ENCODE measurements around the gene MINPP1. TPM values are rescaled to one million over a fixed set of nuclear protein-coding genes. Genes with fewer than 3 reads are reported as not detected.

The MINPP1 gene
- total RNA-seq, 1 donor from 2014 or later: 18.9 TPM

GRCh38 chr10:87532696-87533095, 28.0 kb downstream of the MINPP1 start:
- no peak for DNase-seq (ENCODE audit: low spot score)
- Mint-ChIP-seq H3K27ac (ENCODE audit: unreplicated experiment) (no peak overlapping the region), H3K4me1 (ENCODE audit: low read depth) (peaks cover 17% of the 10 kb centered on the region), H3K27me3 (ENCODE audit: low read depth) (no peaks in the 10 kb centered on the region), H3K9me3 (ENCODE audit: low read depth) (peaks cover 9% of the 10 kb centered on the region), H3K4me3 (ENCODE audit: unreplicated experiment) (no peak overlapping the region), H3K36me3 (ENCODE audit: low read depth) (peaks cover 24% of the 10 kb centered on the region)
- TF ChIP-seq, protein P1, sequence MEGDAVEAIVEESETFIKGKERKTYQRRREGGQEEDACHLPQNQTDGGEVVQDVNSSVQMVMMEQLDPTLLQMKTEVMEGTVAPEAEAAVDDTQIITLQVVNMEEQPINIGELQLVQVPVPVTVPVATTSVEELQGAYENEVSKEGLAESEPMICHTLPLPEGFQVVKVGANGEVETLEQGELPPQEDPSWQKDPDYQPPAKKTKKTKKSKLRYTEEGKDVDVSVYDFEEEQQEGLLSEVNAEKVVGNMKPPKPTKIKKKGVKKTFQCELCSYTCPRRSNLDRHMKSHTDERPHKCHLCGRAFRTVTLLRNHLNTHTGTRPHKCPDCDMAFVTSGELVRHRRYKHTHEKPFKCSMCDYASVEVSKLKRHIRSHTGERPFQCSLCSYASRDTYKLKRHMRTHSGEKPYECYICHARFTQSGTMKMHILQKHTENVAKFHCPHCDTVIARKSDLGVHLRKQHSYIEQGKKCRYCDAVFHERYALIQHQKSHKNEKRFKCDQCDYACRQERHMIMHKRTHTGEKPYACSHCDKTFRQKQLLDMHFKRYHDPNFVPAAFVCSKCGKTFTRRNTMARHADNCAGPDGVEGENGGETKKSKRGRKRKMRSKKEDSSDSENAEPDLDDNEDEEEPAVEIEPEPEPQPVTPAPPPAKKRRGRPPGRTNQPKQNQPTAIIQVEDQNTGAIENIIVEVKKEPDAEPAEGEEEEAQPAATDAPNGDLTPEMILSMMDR (IDR thresholded peaks at IDR 0.05): no peak

- H3K36me3 Mint-ChIP-seq (ENCODE audit: low read depth): peaks cover 13% of the 10 kb centered on the region
- no peak for DNase-seq (ENCODE audit: low spot score)
- no peaks in the 10 kb centered on the region for H3K27me3 Mint-ChIP-seq (ENCODE audit: low read depth)
- peaks cover 31% of the 10 kb centered on the region for H3K4me1 Mint-ChIP-seq (ENCODE audit: low read depth)
- no peak overlapping the region for H3K4me3 Mint-ChIP-seq (ENCODE audit: unreplicated experiment)
- TF ChIP-seq, protein P1 (IDR thresholded peaks at IDR 0.05): no peak
- peaks cover 5% of the 10 kb centered on the region for H3K9me3 Mint-ChIP-seq (ENCODE audit: low read depth)
- H3K27ac Mint-ChIP-seq (ENCODE audit: unreplicated experiment): no peak overlapping the region
Observed at GRCh38 chr10:87534173-87534858, 29.6 kb downstream of the MINPP1 start.

DNA sequence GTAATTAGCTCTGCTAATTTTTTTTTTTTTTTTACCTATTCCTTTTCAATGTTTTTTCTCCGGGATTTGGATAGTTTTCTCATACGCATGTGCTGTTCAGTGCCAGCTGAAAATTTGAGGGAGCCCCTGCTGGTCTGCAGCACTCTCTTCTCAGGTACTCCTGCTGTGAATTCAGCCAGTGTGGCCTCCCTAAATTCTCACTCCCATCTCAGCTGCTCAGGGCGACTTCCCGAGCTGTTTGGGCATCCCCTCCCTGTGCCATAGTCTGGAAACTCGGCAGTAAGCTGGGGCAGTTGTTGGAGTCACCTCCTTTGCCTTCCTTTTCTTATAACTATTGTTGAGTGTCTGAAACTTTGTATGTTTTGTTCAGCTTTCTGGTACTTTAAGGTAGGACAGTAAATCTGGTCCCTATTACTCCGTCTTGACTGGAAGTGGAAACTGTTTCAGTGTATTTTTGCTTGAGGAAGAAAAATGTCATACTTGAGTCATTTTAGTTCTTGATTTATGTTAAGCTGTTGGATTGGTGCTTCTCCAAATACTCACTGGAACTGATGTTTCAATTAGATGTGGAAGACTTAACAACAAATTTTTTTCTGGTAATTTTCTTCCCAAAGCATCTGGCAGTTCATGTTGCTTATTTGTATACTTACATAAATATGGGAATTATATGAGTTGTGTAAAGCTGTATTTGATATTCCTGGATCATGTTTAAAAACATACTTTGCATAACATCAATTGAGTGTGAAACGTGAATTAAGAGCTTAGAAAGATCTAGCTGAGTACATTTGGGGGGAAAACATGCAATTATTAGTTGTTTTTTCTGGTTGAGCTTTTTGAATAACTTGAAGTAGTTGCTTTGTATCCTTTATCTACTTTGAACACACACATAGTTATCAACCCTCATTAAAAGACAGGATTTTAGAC, 33.7 kb downstream of the MINPP1 start:
- H3K27me3 Mint-ChIP-seq (ENCODE audit: low read depth): no peaks in the 10 kb centered on the region
- peaks cover 18% of the 10 kb centered on the region for H3K36me3 Mint-ChIP-seq (ENCODE audit: low read depth)
- DNase-seq (ENCODE audit: low spot score): no peak
- TF ChIP-seq, protein P1 (IDR thresholded peaks at IDR 0.05): no peak
- no peak overlapping the region for H3K27ac Mint-ChIP-seq (ENCODE audit: unreplicated experiment)
- peaks cover 12% of the 10 kb centered on the region for H3K9me3 Mint-ChIP-seq (ENCODE audit: low read depth)
- H3K4me3 Mint-ChIP-seq (ENCODE audit: unreplicated experiment): no peak overlapping the region
- H3K4me1 Mint-ChIP-seq (ENCODE audit: low read depth): peaks cover 30% of the 10 kb centered on the region

DNA sequence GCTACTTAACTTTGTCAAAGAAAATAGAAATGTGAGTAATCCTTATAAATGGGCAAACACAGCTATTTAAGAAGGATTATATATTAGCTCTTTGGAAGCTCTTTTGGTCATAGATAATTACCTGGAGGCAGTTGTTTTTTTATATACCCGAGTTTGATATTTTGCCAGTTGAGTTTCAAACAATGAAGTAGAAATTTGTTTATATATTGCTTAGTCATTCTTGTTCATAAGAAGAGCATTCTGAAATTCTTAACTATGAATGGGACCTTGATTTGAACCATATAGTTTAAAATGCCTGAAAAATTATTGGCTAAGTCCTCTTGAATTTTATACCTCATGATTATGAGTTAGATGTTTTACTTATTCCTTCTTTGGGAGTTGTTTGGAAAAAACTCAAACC, 36.4 kb downstream of the MINPP1 start:
- TF ChIP-seq, protein P1 (IDR thresholded peaks at IDR 0.05): no peak
- DNase-seq (ENCODE audit: low spot score): no peak
- H3K4me1 Mint-ChIP-seq (ENCODE audit: low read depth): peaks cover 46% of the 10 kb centered on the region
- H3K36me3 Mint-ChIP-seq (ENCODE audit: low read depth): peaks cover 18% of the 10 kb centered on the region
- H3K9me3 Mint-ChIP-seq (ENCODE audit: low read depth): peaks cover 12% of the 10 kb centered on the region
- no peak overlapping the region for H3K27ac Mint-ChIP-seq (ENCODE audit: unreplicated experiment)
- no peaks in the 10 kb centered on the region for H3K27me3 Mint-ChIP-seq (ENCODE audit: low read depth)
- no peak overlapping the region for H3K4me3 Mint-ChIP-seq (ENCODE audit: unreplicated experiment)

GRCh38 chr10:87544721-87545120, 40.0 kb downstream of the MINPP1 start:
- DNase-seq (ENCODE audit: low spot score): no peak
- Mint-ChIP-seq H3K27me3 (ENCODE audit: low read depth) (no peaks in the 10 kb centered on the region), H3K4me3 (ENCODE audit: unreplicated experiment) (no peak overlapping the region)

More at GRCh38 chr10:87544721-87545120, 40.0 kb downstream of the MINPP1 start:
- Mint-ChIP-seq H3K9me3 (ENCODE audit: low read depth) (peaks cover 12% of the 10 kb centered on the region), H3K36me3 (ENCODE audit: low read depth) (peaks cover 20% of the 10 kb centered on the region), H3K4me1 (ENCODE audit: low read depth) (peaks cover 36% of the 10 kb centered on the region), H3K27ac (ENCODE audit: unreplicated experiment) (peak overlapping the region; percentile 36)
- TF ChIP-seq, protein P1 (IDR thresholded peaks at IDR 0.05): no peak

Data from chondrocyte (in vitro differentiated cells).